ENCODE data around the gene SLFN11.
A peak's percentile ranks its signal among the peaks of the same experiment; 100 is the strongest.
"Not testable (repeated sequence)": the region's sequence is repeated elsewhere in the genome, so short reads cannot be mapped to it uniquely, and the experiment has no call there.

Gene SLFN11

GRCh38 chr17:35341411-35341992, 31.9 kb downstream of the SLFN11 start:
- Mint-ChIP-seq H3K4me3 (no peak overlapping the region), H3K27me3 (peaks cover 7% of the 10 kb centered on the region), H3K27ac (no peak overlapping the region), H3K36me3 (ENCODE audit: low read depth) (peaks cover 1% of the 10 kb centered on the region), H3K9me3 (peaks cover 17% of the 10 kb centered on the region), H3K4me1 (peaks cover 26% of the 10 kb centered on the region)
- DNase-seq = no peak
- ATAC-seq = no peak

- Mint-ChIP-seq H3K4me3 (no peak overlapping the region), H3K27me3 (no peaks in the 10 kb centered on the region), H3K9me3 (peaks cover 17% of the 10 kb centered on the region), H3K4me1 (peaks cover 15% of the 10 kb centered on the region), H3K27ac (no peak overlapping the region), H3K36me3 (ENCODE audit: low read depth) (peaks cover 1% of the 10 kb centered on the region)
- no peak for DNase-seq
- no peak for ATAC-seq
Observed at GRCh38 chr17:35338230-35338629, 35.2 kb downstream of the SLFN11 start.

GRCh38 chr17:35337364-35337763, 36.1 kb downstream of the SLFN11 start:
- no peak for ATAC-seq
- Mint-ChIP-seq H3K27ac (no peak overlapping the region), H3K4me3 (no peak overlapping the region), H3K4me1 (peaks cover 8% of the 10 kb centered on the region), H3K9me3 (peaks cover 13% of the 10 kb centered on the region), H3K27me3 (no peaks in the 10 kb centered on the region), H3K36me3 (ENCODE audit: low read depth) (peaks cover 1% of the 10 kb centered on the region)
- no peak for DNase-seq

GRCh38 chr17:35333578-35333977, 39.8 kb downstream of the SLFN11 start:
- not testable (repeated sequence) for H3K36me3 Mint-ChIP-seq (ENCODE audit: low read depth)

GRCh38 chr17:35322749-35323148, 50.7 kb downstream of the SLFN11 start:
- Mint-ChIP-seq H3K9me3 (peaks cover 22% of the 10 kb centered on the region), H3K4me3 (no peak overlapping the region), H3K36me3 (ENCODE audit: low read depth) (peaks cover 37% of the 10 kb centered on the region), H3K27me3 (no peaks in the 10 kb centered on the region), H3K4me1 (no peaks in the 10 kb centered on the region), H3K27ac (no peak overlapping the region)
- ATAC-seq = no peak
- DNase-seq = no peak

More at GRCh38 chr17:35333578-35333977, 39.8 kb downstream of the SLFN11 start:
- not testable (repeated sequence) for H3K27ac Mint-ChIP-seq, DNase-seq, ATAC-seq, H3K4me3 Mint-ChIP-seq, H3K27me3 Mint-ChIP-seq, H3K9me3 Mint-ChIP-seq, H3K4me1 Mint-ChIP-seq

GRCh38 chr17:35315971-35316370, 57.5 kb downstream of the SLFN11 start:
- Mint-ChIP-seq H3K9me3 (no peaks in the 10 kb centered on the region), H3K4me1 (peaks cover 26% of the 10 kb centered on the region), H3K27ac (no peak overlapping the region), H3K27me3 (no peaks in the 10 kb centered on the region), H3K36me3 (ENCODE audit: low read depth) (peaks cover 4% of the 10 kb centered on the region), H3K4me3 (no peak overlapping the region)
- ATAC-seq (no peak), DNase-seq (no peak)

- Mint-ChIP-seq H3K27ac (no peak overlapping the region), H3K4me3 (no peak overlapping the region), H3K9me3 (no peaks in the 10 kb centered on the region), H3K27me3 (no peaks in the 10 kb centered on the region), H3K36me3 (ENCODE audit: low read depth) (peaks cover 4% of the 10 kb centered on the region), H3K4me1 (peaks cover 26% of the 10 kb centered on the region)
- ATAC-seq (no peak), DNase-seq (no peak)
Observed at GRCh38 chr17:35315283-35315682, 58.1 kb downstream of the SLFN11 start.

- Mint-ChIP-seq H3K4me3 (peak overlapping the region; percentile 81), H3K27ac (no peak overlapping the region), H3K27me3 (no peaks in the 10 kb centered on the region)
Observed at GRCh38 chr17:35314415-35315216, 58.8 kb downstream of the SLFN11 start.

GRCh38 chr17:35313875-35314409, 59.5 kb downstream of the SLFN11 start:
- Mint-ChIP-seq H3K27ac (peak overlapping the region; percentile 21), H3K4me1 (peaks cover 26% of the 10 kb centered on the region)
- no peak for ATAC-seq

More at GRCh38 chr17:35314415-35315216, 58.8 kb downstream of the SLFN11 start:
- Mint-ChIP-seq H3K4me1 (peaks cover 26% of the 10 kb centered on the region), H3K36me3 (ENCODE audit: low read depth) (peaks cover 4% of the 10 kb centered on the region), H3K9me3 (no peaks in the 10 kb centered on the region)
- DNase-seq (no peak), ATAC-seq (no peak)

GRCh38 chr17:35312790-35313711, 60.4 kb downstream of the SLFN11 start:
- peaks cover 6% of the 10 kb centered on the region for H3K9me3 Mint-ChIP-seq
- ATAC-seq (peak; percentile 93), DNase-seq (peak; percentile 72)
- H3K4me3 Mint-ChIP-seq = peak overlapping the region; percentile 81
- peak overlapping the region; percentile 69 for H3K27ac Mint-ChIP-seq
- peaks cover 26% of the 10 kb centered on the region for H3K4me1 Mint-ChIP-seq
- H3K36me3 Mint-ChIP-seq (ENCODE audit: low read depth) = peaks cover 1% of the 10 kb centered on the region
- H3K27me3 Mint-ChIP-seq = no peaks in the 10 kb centered on the region

More at GRCh38 chr17:35313875-35314409, 59.5 kb downstream of the SLFN11 start:
- DNase-seq = peak; percentile 20
- Mint-ChIP-seq H3K36me3 (ENCODE audit: low read depth) (peaks cover 1% of the 10 kb centered on the region), H3K9me3 (peaks cover 6% of the 10 kb centered on the region), H3K27me3 (no peaks in the 10 kb centered on the region), H3K4me3 (peak overlapping the region; percentile 81)

GRCh38 chr17:35312346-35312745, 61.1 kb downstream of the SLFN11 start:
- Mint-ChIP-seq H3K36me3 (ENCODE audit: low read depth) (peaks cover 1% of the 10 kb centered on the region), H3K27me3 (no peaks in the 10 kb centered on the region), H3K27ac (no peak overlapping the region), H3K9me3 (peaks cover 6% of the 10 kb centered on the region), H3K4me1 (peaks cover 26% of the 10 kb centered on the region), H3K4me3 (no peak overlapping the region)
- ATAC-seq = no peak
- DNase-seq = no peak

- H3K27ac Mint-ChIP-seq; ATAC-seq; H3K27me3 Mint-ChIP-seq; H3K36me3 Mint-ChIP-seq (ENCODE audit: low read depth); H3K4me3 Mint-ChIP-seq; DNase-seq; H3K9me3 Mint-ChIP-seq: not testable (repeated sequence)
- H3K4me1 Mint-ChIP-seq = peaks cover 21% of the 10 kb centered on the region
Observed at GRCh38 chr17:35309345-35309744, 64.1 kb downstream of the SLFN11 start.

Measured in activated naive CD8-positive, alpha-beta T cell treated with anti-CD3 and anti-CD28 coated beads, Interleukin-2, amount 50 U/mL, for 24 hours (primary cell).